Sigmoid colon (tissue), 7 donors: ENCODE data around the gene KIF17. TPM values are rescaled to one million over a fixed set of nuclear protein-coding genes. Genes with fewer than 3 reads are reported as not detected.

Source experiments
- DNase-seq: peaks from one replicate; pipeline ENCODE4 v3.0.0-alpha.2; 2019
- H3K27ac ChIP-seq, 4 donors: fragments of 200-600 bp; sonication (generic); one replicate each; pipeline ENCODE4 v1.5.1; 2016 to 2019; ENCODE audit warnings: mild to moderate bottlenecking in 1 of 4
- H3K27me3 ChIP-seq, 3 donors: fragments of 200-600 bp; sonication (generic); one replicate each; pipeline ENCODE4 v1.5.1; 2019; ENCODE audit warnings: mild to moderate bottlenecking in 1 of 3
- H3K36me3 ChIP-seq, 4 donors: fragments of 200-600 bp; sonication (generic); one replicate each; pipeline ENCODE4 v1.5.1; 2016 to 2019
- H3K4me1 ChIP-seq, 4 donors: fragments of 200-600 bp; sonication (generic); one replicate each; pipeline ENCODE4 v1.5.1; 2017 to 2019
- H3K4me3 ChIP-seq, 4 donors: fragments of 200-600 bp; sonication (generic); one replicate each; pipeline ENCODE4 v1.5.1; 2017 to 2019; ENCODE audit warnings: mild to moderate bottlenecking in 2 of 4, moderate library complexity in 1 of 4
- H3K9me3 ChIP-seq, 4 donors: fragments of 200-600 bp in 3 of 4; sonication (generic) in 3 of 4; one replicate each; pipeline versions ENCODE4 v1.5.1 to v1.6.1; 2013 to 2019
- EP300 ChIP-seq, 4 donors: sonication (generic); formaldehyde crosslinking; IDR thresholded peaks; one replicate each; pipeline ENCODE4 v1.6.1; 2017; ENCODE audit warnings: antibody characterized with exemption in 4 of 4
- POLR2A ChIP-seq, 2 donors: fragments of 450-650 bp; IDR thresholded peaks; one replicate each; pipeline ENCODE4 v1.6.1; 2016; ENCODE audit warnings: antibody characterized with exemption in 2 of 2, mild to moderate bottlenecking in 2 of 2, moderate library complexity in 2 of 2
- POLR2AphosphoS5 ChIP-seq, 4 donors: sonication (generic); formaldehyde crosslinking; IDR thresholded peaks; one replicate each; pipeline ENCODE4 v1.6.1; 2017; ENCODE audit warnings: antibody characterized with exemption in 4 of 4
- WGBS, 2 donors: extraction: QIAGEN DNeasy Blood & Tissue Kit; methylation state at CpG; one replicate each; pipeline ENCODE4 v1.1.7; 2013; 5-methylcytosine and 5-hydroxymethylcytosine counted together
- intact Hi-C: fragments of 100-400 bp; cut with DNase I; formaldehyde crosslinking; loops from one replicate; pipeline ENCODE4 v1.15.1; 2023
- polyA plus RNA-seq, 3 donors: library from polyadenylated mRNA; stranded (reverse); fragments of 200-250 nt; gene quantifications; one replicate each; pipeline ENCODE4 v1.2.3, GENCODE V29; 2013
- total RNA-seq, 4 donors: library from RNA; depleted of rRNA; stranded (reverse); fragments of >200 nt; gene quantifications; one replicate each; pipeline ENCODE4 v1.1.0, GENCODE V29; 2016
- TF ChIP-seq, protein P1 (sequence below), 4 experiments: fragments of 450-650 bp in 3 of 4; fragments of 200-600 bp in 1 of 4; IDR thresholded peaks; one replicate each; pipeline ENCODE4 v1.5.1; 2016 to 2019; ENCODE audit warnings: antibody characterized with exemption in 4 of 4, mild to moderate bottlenecking in 3 of 4, moderate library complexity in 2 of 4
- donor health status: healthy with polysubstance abuse.
- donor health status: Bipolar disorder and iron deficiency.
- donor health status: healthy.

KIF17 gene
- total and polyA plus RNA-seq, 7 donors, result 0.54 to 2.4 (median 1.4) TPM

DNA sequence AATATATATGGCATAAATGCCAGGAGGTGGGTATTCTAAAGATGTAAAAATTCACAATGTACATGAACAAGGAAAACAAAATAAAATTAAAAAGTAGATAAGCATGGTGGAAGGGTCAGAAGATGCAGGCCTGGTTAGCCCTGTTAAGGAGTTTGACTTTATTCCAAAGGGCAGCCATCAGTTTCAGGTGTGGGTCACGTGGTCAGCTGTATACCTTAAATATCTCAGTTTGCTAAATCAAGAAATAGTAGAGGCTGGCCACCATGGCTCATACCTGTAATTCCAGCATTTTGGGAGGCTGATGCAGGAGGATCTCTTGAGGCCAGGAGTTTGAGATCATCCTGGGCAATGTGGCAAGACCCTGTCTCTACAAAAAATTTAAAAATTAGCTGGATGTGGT, 93.1 kb downstream of the KIF17 start:
- Histone ChIP-seq H3K9me3 (no peaks in the 10 kb centered on the region), H3K27me3 (peaks cover 0 to 8% (median 0%) of the 10 kb centered on the region in 3 donors), H3K4me3 (no peak overlapping the region), H3K4me1 (no peaks in the 10 kb centered on the region), H3K36me3 (no peaks in the 10 kb centered on the region), H3K27ac (no peak overlapping the region)
- no peak for DNase-seq
- TF ChIP-seq POLR2AphosphoS5 (IDR thresholded peaks at IDR 0.05), result no peak
- no peak for TF ChIP-seq EP300 (IDR thresholded peaks at IDR 0.05)
- no peak for TF ChIP-seq POLR2A (IDR thresholded peaks at IDR 0.05)
- TF ChIP-seq, protein P1, sequence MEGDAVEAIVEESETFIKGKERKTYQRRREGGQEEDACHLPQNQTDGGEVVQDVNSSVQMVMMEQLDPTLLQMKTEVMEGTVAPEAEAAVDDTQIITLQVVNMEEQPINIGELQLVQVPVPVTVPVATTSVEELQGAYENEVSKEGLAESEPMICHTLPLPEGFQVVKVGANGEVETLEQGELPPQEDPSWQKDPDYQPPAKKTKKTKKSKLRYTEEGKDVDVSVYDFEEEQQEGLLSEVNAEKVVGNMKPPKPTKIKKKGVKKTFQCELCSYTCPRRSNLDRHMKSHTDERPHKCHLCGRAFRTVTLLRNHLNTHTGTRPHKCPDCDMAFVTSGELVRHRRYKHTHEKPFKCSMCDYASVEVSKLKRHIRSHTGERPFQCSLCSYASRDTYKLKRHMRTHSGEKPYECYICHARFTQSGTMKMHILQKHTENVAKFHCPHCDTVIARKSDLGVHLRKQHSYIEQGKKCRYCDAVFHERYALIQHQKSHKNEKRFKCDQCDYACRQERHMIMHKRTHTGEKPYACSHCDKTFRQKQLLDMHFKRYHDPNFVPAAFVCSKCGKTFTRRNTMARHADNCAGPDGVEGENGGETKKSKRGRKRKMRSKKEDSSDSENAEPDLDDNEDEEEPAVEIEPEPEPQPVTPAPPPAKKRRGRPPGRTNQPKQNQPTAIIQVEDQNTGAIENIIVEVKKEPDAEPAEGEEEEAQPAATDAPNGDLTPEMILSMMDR (IDR thresholded peaks at IDR 0.05), result no peak
- intact Hi-C loops, result no loop called here
- WGBS, 2 donors, result 79 to 85% methylated on average over 1 of the region's 1 CpG

DNA sequence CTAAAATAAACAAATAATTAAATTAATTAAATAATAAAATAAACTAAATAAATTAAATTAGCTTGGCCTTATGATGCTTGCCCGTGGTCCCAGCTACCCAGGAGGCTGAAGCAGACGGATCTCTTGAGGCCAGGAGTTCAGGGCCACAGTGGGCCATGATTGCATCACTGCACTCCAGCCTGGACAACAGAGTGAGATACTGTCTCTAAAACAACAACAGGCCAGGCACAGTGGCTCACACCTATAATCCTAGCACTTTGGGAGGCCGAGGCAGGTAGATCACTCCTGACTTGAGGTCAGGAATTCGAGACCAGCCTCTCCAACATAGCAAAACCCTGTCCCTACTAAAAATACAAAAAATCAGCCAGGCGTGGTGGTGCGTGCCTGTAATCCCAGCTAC, 96.8 kb downstream of the KIF17 start:
- TF ChIP-seq POLR2A (IDR thresholded peaks at IDR 0.05) (no peak), POLR2AphosphoS5 (IDR thresholded peaks at IDR 0.05) (no peak), EP300 (IDR thresholded peaks at IDR 0.05) (no peak)
- TF ChIP-seq, protein P1 (IDR thresholded peaks at IDR 0.05), result no peak
- peaks cover 0 to 8% (median 4%) of the 10 kb centered on the region in 4 donors for H3K4me1 ChIP-seq
- peaks cover 0 to 8% (median 0%) of the 10 kb centered on the region in 3 donors for H3K27me3 ChIP-seq
- H3K4me3 ChIP-seq, result no peak overlapping the region
- H3K36me3 ChIP-seq, result no peaks in the 10 kb centered on the region
- intact Hi-C loops, result no loop called here
- no peak overlapping the region for H3K27ac ChIP-seq
- no peaks in the 10 kb centered on the region for H3K9me3 ChIP-seq
- DNase-seq, result no peak
- WGBS, 2 donors, result 67 to 77% methylated on average over 6 of the region's 6 CpGs

DNA sequence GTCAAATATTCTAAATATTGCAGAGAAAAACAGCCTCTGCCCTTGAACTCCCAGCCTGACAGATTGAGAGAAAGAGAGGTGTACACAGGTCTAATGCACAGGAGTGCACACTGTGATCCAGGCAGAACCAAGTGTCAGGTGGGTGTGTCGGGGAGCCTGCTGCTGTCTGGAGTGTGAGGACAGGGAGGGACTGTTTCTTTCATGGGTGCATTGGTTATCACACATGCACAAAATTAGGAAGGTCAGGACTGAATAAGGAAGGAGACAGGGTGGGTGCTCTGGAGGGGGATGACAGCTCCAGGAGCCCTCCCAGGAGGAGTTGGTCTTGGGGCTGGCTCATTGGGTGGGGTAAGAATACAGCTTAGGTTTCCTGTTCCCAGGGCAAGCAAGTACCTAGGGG, 97.8 kb downstream of the KIF17 start:
- intact Hi-C loops, result no loop called here
- 71 to 84% methylated on average over 1 of the region's 1 CpG for WGBS, 2 donors
- H3K27me3 ChIP-seq, result peaks cover 0 to 4% (median 0%) of the 10 kb centered on the region in 3 donors
- no peak for DNase-seq
- peaks cover 0 to 11% (median 4%) of the 10 kb centered on the region in 4 donors for H3K4me1 ChIP-seq
- H3K36me3 ChIP-seq, result no peaks in the 10 kb centered on the region
- TF ChIP-seq, protein P1 (IDR thresholded peaks at IDR 0.05), result no peak
- no peak for TF ChIP-seq EP300 (IDR thresholded peaks at IDR 0.05)
- TF ChIP-seq POLR2AphosphoS5 (IDR thresholded peaks at IDR 0.05), result no peak
- no peak for TF ChIP-seq POLR2A (IDR thresholded peaks at IDR 0.05)
- H3K4me3 ChIP-seq, result no peak overlapping the region
- no peaks in the 10 kb centered on the region for H3K9me3 ChIP-seq
- H3K27ac ChIP-seq, result no peak overlapping the region

DNA sequence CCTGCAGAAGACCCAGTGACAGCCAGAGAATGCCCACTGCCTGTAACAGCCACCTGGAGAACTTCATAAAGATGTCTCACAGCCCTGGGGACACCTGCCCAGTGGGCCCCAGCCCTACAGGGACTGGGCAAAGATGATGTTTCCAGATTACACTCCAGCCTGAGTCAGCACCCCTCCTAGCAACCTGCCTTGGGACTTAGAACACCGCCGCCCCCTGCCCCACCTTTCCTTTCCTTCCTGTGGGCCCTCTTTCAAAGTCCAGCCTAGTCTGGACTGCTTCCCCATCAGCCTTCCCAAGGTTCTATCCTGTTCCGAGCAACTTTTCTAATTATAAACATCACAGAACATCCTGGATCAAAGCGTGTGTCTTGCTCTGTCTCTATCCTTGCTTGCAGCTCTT, 99.3 kb downstream of the KIF17 start:
- H3K4me3 ChIP-seq, result no peak overlapping the region
- H3K9me3 ChIP-seq, result no peaks in the 10 kb centered on the region
- H3K4me1 ChIP-seq, result peaks cover 0 to 20% (median 14%) of the 10 kb centered on the region in 4 donors
- no peak for DNase-seq
- no peak overlapping the region for H3K27ac ChIP-seq
- no peak for TF ChIP-seq POLR2AphosphoS5 (IDR thresholded peaks at IDR 0.05)
- TF ChIP-seq, protein P1 (IDR thresholded peaks at IDR 0.05), result no peak
- no peak for TF ChIP-seq POLR2A (IDR thresholded peaks at IDR 0.05)
- no peak for TF ChIP-seq EP300 (IDR thresholded peaks at IDR 0.05)
- intact Hi-C loops, result no loop called here
- no peaks in the 10 kb centered on the region for H3K36me3 ChIP-seq
- H3K27me3 ChIP-seq, result no peaks in the 10 kb centered on the region
- WGBS, 2 donors, result 47 to 67% methylated on average over 4 of the region's 4 CpGs
